ENCODE measurements around the gene XPC.
A peak's percentile ranks its signal among the peaks of the same experiment; 100 is the strongest.
"Not testable (repeated sequence)": the region's sequence is repeated elsewhere in the genome, so short reads cannot be mapped to it uniquely, and the experiment has no call there.

XPC gene

GRCh38 chr3:14132120-14132519, 46.3 kb downstream of the XPC start:
- no peak for DNase-seq

GRCh38 chr3:14131134-14131533, 47.3 kb downstream of the XPC start:
- no peak for DNase-seq

- DNase-seq = no peak
These were observed 47.7 kb downstream of the XPC start for GRCh38 chr3:14130707-14131106.

GRCh38 chr3:14130230-14130629, 48.2 kb downstream of the XPC start:
- DNase-seq = no peak

- no peak for DNase-seq
These were observed 49.1 kb downstream of the XPC start for GRCh38 chr3:14129296-14129695.

- no peak for DNase-seq
These were observed 49.7 kb downstream of the XPC start for GRCh38 chr3:14128724-14129123.

- DNase-seq = no peak
These were observed 50.8 kb downstream of the XPC start for GRCh38 chr3:14127516-14128161.

- DNase-seq = no peak
These were observed 51.4 kb downstream of the XPC start for GRCh38 chr3:14126887-14127505.

- no peak for DNase-seq
These were observed 52.1 kb downstream of the XPC start for GRCh38 chr3:14126017-14126886.

GRCh38 chr3:14125193-14126016, 53.0 kb downstream of the XPC start:
- DNase-seq = peak; percentile 85

GRCh38 chr3:14124615-14125192, 53.7 kb downstream of the XPC start, which contains the start of the genes CHCHD4 and TMEM43:
Gene CHCHD4, minus strand, starts transcription at chr3:14124870. Its CDS starts 194 bp downstream, at chr3:14124676.
Gene TMEM43, plus strand, starts transcription at chr3:14125052. Its CDS starts 142 bp downstream, at chr3:14125194.
- DNase-seq = peak; percentile 99

GRCh38 chr3:14124223-14124614, 54.2 kb downstream of the XPC start:
- peak; percentile 66 for DNase-seq

GRCh38 chr3:14123308-14124222, 54.8 kb downstream of the XPC start:
- DNase-seq = no peak

- no peak for DNase-seq
These were observed 56.1 kb downstream of the XPC start for GRCh38 chr3:14122301-14122700.

GRCh38 chr3:14121859-14122258, 56.5 kb downstream of the XPC start:
- no peak for DNase-seq

- not testable (repeated sequence) for DNase-seq
These were observed 57.4 kb downstream of the XPC start for GRCh38 chr3:14120921-14121448.

GRCh38 chr3:14120111-14120920, 58.1 kb downstream of the XPC start:
- no peak for DNase-seq

GRCh38 chr3:14119651-14120050, 58.8 kb downstream of the XPC start:
- DNase-seq = no peak

- no peak for DNase-seq
These were observed 59.7 kb downstream of the XPC start for GRCh38 chr3:14118400-14119381.

Data from CD4-positive, alpha-beta T cell treated with Interleukin-4 for 4 hours (primary cell).